HG03066 (cell line): ENCODE data around the gene CSTB.

Source experiments
- ATAC-seq: cut with Tn5 transposase; IDR thresholded peaks from one replicate; pipeline ENCODE4 v1.9.1; 2021; ENCODE audit warnings: low read depth; ENCODE audit not compliant: unreplicated experiment

CSTB gene

DNA sequence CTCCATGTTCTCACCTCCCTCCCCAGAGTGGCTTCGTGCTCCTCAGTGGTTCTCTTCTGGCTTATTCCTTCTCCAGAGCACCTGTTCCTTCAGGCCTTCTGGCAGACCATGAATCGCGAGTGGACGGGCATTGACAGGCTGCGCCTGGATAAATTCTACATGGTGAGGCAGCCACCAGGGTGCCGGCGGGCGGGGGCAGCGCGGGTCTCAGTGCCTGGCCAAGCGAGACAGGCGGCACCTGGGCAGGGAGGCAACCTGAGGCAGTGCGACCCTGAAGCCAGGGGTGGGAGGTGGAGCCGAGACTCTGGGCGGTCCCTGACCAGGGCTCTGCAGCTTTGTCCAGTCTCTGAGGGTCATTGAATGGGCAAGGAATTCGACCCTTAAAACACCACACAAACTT lies 17.1 kb upstream of the CSTB start:
- no peak for ATAC-seq

DNA sequence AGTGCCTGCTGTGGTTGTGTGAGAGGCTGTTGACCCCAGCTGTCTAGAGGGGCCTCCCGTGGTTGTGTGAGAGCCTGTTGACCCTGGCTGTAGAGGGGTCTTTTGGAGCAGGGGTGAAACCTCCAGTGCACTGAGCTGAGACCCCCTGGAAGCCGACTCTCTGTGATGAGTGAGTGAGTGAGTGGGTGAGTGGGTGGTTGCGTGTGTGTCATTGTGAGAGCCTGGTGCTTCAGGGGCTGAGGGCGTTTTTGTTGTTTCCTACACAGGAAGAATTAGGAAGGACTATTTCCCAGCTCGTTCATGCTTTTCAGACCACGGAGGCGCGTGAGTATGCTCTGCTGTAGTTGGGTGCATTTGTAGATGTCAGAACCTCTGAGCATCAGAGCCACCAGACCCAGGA lies 16.3 kb upstream of the CSTB start:
- no peak for ATAC-seq

DNA sequence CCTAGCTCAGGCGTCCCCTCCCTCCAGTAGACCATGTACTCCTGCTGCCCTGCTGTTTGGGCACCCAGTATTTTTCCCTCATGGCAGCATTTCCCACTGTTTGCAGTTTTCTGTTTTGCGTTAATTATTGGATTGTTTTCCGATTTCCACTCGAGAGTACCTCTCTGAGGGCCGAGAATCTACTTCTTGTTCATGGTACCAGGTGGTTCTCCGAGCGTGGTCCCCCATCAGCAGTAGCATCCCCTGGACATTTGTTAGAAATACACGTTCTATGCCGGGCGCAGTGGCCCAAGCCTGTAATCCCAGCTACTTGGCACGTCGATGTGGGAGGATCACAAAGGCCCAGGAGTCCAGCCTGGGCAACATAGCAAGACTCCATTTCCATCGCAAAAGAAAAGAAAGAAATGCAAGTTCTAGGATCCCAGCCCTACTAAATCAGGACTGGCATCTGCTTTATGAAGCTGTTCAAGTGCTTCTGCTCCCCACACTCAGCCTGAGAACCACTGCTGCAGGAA lies 14.0 kb upstream of the CSTB start:
- no peak for ATAC-seq

DNA sequence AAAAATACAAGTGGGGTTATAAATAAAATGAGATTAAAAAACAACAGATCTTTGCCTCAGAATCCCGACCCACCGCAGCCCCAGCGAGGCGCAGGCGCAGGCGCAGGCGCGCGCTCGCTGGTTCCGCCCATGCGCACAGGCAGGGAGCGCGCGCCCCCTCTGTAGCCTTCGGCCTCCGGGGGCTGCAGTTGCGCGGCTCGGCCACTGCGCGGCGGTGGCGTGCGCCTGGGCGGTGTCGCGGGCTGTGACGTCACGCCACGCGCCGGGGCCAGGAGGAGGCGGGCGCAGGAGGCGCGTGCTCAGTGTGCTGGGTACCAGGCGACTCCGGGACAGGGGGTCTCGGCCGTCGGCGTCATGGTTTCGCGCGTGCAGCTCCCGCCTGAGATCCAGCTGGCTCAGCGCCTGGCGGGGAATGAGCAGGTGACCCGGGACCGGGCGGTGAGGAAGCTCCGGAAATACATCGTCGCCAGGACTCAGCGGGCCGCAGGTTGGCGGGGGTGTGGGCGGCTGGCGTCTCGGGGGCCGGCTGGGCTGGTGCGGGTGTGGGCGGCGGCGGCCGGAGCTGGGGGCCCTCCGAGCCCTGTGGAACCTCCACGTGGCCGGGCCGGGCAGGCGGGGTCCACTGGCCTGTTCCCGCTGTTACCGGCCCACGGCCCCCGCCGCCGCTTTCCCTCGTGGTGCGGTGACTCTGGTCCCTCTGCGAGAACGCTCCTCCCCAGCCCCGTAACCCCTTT lies 13.3 kb upstream of the CSTB start, which contains the start of gene RRP1:
TSS of gene RRP1 (plus strand) at position 302 of the 734 bp plus-strand sequence. CDS start at position 355, 53 bp downstream.
- peak; percentile 69 for ATAC-seq

DNA sequence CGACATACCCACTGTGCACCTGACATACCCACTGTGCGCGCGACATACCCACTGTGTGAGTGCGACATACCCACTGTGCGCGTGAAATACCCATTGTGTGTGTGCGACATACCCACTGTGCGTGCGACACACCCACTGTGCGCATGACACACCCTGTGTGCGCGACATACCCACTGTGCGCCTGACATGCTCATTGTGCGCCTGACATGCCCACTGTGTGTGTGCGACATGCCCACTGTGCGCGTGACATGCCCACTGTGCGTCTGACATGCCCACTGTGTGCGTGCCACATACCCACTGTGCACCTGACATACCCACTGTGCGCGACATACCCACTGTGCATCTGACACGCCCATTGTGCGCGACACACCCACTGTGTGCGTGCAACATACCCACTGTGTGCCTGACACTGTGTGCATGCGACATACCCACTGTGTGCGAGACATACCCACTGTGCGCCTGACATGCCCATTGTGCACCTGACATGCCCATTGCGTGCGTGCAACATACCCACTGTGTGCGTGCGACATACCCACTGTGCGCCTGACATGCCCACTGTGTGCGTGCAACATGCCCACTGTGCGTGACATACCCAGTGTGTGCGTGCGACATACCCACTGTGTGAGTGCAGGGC lies 10.8 kb upstream of the CSTB start:
- no peak for ATAC-seq

DNA sequence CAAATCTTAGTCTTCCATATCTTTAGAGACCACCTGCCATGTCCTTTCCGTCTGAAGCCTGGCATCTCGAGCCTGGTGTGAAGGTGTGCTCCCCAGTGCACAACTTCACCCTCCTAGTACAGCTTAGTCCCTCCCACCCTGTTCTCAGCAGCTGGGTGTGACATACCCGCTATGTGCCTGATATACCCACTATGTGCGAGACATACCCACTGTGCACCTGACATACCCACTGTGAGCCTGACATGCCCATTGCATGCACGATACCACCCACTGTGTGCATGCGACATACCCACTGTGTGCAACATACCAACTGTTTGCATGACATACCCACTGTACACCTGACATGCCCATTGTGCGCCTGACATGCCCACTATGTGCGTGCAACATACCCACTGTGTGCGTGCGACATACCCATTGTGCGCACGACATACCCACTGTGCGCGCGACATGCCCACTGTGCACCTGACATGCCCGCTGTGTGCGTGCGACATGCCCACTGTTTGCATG lies 10.2 kb upstream of the CSTB start:
- ATAC-seq: no peak

DNA sequence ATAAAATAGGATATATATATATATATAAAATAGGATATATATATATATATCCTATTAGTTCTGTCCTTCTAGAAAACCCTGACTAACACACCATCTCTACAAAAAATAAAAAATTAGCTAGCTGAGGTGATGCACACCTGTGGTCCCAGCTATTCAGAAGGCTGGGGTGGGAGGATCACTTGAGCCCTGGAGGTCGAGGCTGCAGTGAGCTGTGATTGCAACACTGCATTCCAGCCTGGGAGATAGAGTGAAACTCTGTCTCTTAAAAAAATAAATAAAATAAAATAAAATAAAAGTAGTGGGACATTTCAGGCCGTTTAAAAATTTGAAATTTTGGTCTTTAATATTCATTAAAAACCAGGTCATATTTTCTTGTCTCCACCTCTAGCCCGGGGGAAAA lies 9.0 kb upstream of the CSTB start:
- no peak for ATAC-seq

DNA sequence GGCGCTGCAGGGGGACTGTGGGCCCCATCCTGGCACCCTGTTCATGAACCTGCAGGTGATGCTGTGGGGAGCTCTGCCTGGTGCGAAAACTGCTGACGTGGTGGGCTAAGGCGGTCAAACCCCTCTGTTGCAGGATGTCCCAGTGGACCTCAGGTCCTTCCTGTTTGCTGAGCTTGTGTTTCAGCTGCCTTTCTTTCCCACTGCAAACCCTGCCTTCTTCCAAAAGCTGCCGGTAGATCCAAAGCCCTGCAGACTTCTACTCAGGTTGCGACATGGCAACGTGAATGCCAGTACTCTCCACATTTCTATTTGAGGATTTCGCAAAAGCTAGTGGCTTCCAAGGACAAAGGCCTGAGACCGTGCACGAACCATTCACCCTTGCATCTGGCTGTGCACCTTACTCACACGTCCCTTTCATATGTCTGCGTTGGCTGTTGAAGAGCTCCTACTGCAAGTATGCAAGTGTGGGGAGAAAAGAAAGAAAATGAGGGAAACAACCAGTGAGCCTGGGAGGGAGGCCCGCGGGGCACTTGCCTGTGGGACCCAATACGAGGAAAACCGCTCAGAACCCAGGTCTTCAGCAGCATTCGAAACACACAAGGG lies 7.1 kb upstream of the CSTB start:
- ATAC-seq: no peak

DNA sequence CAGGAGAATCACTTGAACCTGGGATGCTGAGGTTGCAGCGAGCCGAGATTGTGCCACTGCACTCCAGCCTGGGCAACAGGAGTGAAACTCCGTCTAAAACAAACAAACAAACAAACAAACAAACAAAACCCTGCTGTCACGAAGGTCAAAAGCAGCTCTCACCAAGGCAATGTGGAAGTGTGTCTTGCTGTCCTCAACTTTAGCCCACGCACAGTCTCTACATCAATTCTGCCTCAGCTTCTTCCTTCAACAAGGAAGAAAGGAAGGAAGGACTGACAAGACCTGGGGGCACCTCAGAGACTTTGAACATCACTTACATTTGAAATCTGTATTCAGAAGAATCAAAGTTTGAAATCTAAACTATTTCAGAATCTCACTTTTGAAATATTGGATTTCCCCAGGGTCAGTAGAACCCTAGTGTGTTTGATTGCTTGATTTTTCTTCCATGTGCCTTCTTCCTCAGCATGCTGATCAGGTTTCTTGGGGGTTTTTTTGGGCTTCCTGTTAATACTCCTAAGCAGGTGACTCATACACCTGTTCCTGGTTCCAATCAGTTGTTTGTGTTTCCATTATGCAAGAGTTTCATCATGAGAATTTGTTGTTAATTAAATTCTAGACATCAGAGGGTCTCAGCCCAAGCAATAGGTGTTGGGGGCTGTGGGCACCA lies 6.5 kb upstream of the CSTB start:
- ATAC-seq: no peak

DNA sequence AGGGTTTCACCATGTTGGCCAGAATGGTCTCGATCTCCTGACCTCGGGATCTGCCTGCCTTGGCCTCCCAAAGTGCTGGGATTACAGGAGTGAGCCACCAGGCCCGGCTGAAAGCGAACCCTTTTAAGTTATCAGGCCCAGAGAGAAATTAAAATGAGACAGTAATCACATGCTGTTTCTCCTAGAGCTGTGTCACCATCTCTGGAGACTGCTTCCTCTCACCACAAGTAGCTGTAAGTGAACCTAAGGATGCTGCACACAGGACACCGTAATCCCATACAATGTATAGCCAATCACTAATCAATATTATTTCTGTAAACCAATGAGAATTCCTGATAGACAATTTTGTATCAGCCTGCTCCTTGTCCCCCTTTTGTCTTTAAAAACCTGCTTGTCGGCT lies 5.7 kb upstream of the CSTB start:
- no peak for ATAC-seq

DNA sequence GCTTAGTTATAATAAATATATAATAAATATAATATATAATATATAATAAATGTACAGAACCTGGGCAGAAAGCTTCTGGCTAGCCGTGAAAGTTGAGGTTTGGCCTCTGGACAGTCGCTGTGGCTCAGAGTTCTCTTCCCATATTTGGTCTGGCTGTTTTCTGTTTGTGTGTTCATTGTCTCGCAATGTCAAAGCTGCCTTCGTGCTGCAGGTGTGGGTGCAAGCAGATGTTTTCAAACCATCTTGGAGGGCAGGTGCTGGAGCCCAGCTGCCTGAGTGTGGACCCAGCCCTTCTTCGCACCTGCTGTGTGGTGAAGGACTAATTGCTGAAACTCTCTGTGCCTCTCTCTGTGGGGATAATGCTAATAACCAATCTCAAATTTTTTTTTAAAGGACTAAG lies 3.6 kb upstream of the CSTB start:
- no peak for ATAC-seq

DNA sequence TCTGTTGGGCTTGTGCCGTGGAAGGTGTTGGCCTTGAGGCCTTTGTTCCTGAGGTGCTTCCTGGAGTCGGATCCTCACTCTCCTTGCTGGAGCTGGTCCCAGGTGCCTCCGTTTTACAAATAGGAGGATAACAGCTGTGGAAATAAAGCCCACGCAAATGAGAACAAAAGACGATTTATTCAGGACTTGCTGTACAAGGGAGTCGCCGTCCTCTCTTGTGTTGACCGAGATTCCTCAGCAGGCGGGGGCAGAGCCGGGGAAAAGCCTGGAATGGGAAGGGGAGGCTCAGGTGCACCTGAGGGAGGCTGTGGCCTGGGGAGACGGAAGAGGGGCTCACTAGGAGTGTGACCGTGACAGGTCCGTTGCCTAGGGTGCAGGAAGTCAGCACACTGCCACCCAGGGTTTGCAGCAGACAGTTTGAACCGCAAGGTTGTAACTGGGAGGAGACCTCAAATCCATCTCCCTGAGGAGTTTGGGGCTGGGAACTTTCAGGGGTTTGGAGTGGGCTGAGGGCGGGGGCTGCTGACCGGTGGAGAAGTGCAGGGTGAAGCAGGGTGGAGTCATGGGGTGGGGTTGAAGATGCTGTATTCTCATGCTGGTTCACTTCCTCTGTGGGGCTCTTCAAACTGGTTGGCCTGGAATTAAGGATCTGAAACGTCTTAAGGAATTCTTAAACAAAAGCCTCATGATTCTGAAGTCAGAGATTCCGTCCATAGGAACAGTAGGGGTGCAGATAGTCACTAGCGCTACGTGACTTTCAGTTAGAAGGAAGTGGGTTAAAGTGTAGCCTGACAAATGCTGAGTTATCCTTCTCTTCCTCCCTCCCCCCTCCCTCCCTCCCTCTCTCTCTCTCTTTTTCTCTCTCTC lies 2.6 kb upstream of the CSTB start:
- no peak for ATAC-seq

DNA sequence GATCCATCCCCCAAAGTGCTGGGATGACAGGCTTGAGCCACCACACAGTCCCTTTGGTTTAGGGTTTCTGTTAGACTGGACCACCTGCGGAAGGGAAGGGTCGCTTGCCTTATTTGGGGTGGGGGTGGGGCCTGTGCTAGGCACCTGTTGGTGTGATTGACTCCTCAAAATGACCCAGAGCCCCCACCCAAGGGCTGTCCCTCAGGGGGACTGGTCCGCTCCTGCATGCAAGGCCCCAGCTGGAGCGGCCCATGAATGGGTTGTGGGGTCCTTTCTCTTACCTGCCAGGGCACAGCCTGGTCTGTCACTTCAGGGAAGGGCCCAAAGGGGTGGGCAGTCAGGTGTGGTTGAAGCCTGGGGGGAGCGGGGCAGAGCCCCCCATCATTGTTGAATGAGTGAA lies 1.8 kb upstream of the CSTB start:
- ATAC-seq: no peak

DNA sequence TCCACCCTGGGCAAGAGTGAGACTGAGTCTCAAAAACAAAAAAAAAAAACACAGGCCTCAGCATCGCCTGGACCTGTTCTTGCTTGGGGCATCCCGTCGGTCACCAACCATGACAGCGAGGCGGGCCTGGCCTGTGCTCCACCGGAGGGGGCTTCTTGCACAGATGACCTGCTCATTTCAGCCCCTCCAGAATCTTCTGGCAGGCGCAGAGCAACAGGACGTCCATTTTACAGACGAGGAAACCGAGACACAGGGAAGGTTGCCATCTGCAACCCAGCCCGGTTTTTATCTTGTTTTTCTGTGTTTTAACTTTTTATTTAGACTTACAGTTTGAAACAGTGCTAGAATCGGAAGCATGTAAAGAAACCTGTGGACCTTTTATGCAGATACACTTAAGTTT lies 918 bp downstream of the CSTB start:
- no peak for ATAC-seq

DNA sequence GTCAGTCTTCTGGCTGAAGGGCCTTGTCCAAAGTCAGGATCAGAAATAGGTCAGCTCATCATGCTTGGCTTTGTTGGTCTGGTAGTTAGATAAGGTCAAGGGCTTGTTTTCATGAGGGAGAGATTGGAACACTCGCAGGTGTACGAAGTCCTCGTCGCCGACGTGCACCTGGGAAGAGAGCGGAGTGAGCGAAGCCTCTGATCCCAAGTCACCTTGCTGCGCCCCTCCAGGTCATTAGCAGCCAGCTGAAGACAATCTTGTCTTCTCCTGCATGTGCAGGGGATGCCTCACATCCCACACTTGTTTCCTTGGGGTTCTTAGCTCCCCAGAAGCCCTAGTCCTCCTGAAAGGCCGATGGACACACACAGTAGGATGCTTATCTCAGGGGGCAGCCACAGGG lies 1.9 kb downstream of the CSTB start:
- ATAC-seq: no peak

DNA sequence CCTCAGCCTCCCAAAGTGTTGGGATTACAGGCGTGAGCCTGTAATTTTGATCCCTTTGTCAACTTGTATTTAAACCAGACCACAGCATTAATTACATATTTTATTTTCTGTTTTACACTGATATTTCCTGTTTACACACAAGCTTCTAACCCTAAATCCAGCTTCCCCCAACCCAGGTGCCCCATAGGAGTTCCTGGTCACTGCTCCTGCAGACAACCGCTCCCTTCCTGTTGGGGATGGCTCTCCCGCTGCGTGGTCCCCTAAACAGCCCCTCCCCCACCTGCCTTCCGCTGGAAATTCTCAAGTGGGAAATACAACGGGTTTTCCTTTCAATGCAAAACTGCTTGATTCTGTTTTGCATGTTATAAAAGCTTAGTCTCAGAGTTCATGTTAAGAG lies 3.7 kb downstream of the CSTB start:
- no peak for ATAC-seq

DNA sequence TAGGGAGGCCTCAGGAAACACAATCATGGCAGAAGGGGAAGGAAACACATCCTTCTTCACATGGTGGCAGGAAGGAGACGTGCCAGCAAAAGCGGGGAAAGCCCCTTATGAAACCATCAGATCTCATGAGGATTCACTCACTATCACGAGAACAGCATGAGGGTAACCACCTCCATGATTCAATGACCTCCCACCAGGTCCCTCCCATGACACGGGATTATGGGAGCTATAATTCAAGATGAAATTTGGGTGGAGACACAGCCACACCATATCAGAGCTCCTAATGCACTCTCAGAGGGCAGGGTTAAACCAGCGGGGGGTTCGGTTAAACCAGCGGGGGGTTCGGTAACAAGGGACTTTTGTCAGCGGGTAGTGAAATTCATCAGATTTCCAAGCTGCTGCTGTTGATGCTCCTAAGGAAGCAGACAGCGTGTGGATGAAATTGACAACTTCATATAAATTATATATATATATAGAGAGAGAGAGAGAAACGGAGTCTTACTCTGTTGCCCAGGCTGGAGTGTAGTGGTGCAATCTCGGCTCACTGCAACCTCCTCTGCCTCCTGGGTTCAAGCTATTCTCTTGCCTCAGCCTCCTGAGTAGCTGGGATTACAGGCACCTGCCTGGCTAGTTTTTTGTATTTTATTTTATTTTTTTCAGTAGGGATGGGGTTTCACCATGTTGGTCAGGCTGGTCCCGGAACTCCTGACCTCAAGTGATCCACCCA lies 4.2 kb downstream of the CSTB start:
- ATAC-seq: no peak

DNA sequence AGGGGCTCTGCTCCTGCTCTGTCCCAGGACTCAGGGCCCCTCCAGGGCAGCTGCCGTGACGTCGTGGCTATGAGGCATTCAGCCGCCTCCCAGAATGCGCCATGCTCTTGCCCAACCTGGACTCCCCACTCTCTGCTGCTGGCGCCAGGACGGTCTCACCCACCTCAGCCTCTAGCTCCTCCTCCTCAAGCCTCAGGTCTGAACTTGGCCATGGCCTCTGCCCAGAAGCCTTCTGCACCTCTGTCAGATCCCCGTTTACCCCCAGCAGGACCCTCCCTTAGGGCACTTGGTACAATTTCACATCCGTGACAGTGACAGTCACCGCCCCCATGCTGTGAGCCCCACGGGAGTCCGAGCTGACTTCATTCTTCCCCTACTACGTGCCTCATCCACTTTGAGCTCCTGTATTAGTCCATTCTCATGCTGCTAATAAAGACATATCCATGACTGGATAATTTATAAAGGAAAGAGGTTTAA lies 4.9 kb downstream of the CSTB start:
- no peak for ATAC-seq

DNA sequence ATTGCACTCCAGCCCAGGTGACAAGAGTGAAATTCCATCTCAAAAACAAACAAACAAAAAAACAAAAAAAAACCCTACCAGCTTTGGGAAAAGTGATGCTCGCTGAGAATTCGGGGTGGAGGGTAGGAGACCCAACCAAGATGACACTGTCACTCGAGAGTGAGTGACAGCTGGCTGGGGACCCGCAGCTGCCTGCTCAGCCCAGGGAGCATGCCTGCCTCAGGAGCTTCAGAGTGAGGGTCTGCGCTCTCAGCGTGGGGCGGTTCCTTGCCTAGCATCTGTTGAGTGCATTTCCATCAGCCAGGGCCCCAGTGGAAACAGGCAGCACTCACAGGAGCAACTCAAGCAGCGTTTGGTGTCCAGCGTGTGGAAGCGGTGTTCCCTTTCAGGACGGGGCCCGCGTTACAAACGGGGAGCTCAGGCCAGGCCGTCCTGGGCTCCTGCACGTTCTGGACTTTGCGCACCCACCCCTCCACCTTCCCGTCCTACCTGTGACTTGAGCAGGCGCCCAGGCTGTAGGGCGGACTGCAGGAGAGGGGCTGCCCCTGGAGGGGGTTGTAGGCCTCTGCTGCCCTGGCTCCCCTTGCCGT lies 5.9 kb downstream of the CSTB start:
- no peak for ATAC-seq
